Measurements from ENCODE around the gene C2orf80. TPM values are rescaled to one million over a fixed set of nuclear protein-coding genes. Genes with fewer than 3 reads are reported as not detected.

C2orf80 gene
- total RNA-seq, 3 donors from 2014 or later: not detected

DNA sequence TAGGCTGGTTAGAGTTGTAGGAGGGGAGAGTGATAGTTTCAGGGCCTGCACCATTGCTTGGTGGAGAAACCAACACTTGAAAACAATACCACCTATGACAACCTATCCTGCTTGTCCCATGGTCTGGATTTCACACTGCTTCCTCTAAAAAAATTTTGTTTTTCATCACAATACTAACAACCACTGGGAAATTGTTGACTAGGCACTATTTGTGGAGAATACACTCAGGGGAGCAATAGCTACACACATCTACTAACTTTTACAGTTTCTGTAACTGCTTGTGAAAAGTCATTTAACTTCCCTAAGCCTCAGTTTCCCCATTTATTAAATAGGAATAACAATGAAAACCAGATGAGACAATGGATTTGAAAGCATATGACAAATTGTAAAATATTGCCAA is 39.7 kb downstream of the C2orf80 start:
- no peak for DNase-seq (ENCODE audit: low spot score in 2 of 2)
- H3K9me3 ChIP-seq: peaks cover 0 to 6% of the 10 kb centered on the region in 2 donors
- no peaks in the 10 kb centered on the region for H3K27me3 ChIP-seq
- TF ChIP-seq POLR2A (IDR thresholded peaks at IDR 0.05) (no peak), POLR2AphosphoS5 (IDR thresholded peaks at IDR 0.05) (no peak), CTCF (IDR thresholded peaks at IDR 0.05) (no peak)
- no peaks in the 10 kb centered on the region for H3K4me1 ChIP-seq
- intact Hi-C loops (cut with DNase I; ENCODE audit: low total_unique reads): no loop called here
- no peak overlapping the region for H3K4me3 ChIP-seq
- H3K27ac ChIP-seq: no peak overlapping the region
- no peaks in the 10 kb centered on the region for H3K36me3 ChIP-seq

- TF ChIP-seq CTCF (IDR thresholded peaks at IDR 0.05) (no peak), POLR2AphosphoS5 (IDR thresholded peaks at IDR 0.05) (no peak), POLR2A (IDR thresholded peaks at IDR 0.05) (no peak)
- Histone ChIP-seq H3K27ac (no peak overlapping the region), H3K4me1 (no peaks in the 10 kb centered on the region), H3K4me3 (no peak overlapping the region), H3K9me3 (peaks cover 0 to 6% of the 10 kb centered on the region in 2 donors), H3K27me3 (no peaks in the 10 kb centered on the region), H3K36me3 (no peaks in the 10 kb centered on the region)
- intact Hi-C loops (cut with DNase I; ENCODE audit: low total_unique reads): no loop called here
- DNase-seq (ENCODE audit: low spot score in 2 of 2): no peak
Observed at GRCh38 chr2:208148803-208149202, 41.0 kb downstream of the C2orf80 start.

GRCh38 chr2:208147759-208148158 is 42.1 kb downstream of the C2orf80 start:
- peaks cover 0 to 6% of the 10 kb centered on the region in 2 donors for H3K9me3 ChIP-seq
- H3K4me1 ChIP-seq: no peaks in the 10 kb centered on the region
- no peak overlapping the region for H3K4me3 ChIP-seq
- no peak for DNase-seq (ENCODE audit: low spot score in 2 of 2)
- no peak overlapping the region for H3K27ac ChIP-seq
- intact Hi-C loops (cut with DNase I; ENCODE audit: low total_unique reads): no loop called here
- TF ChIP-seq POLR2A (IDR thresholded peaks at IDR 0.05) (no peak), POLR2AphosphoS5 (IDR thresholded peaks at IDR 0.05) (no peak), CTCF (IDR thresholded peaks at IDR 0.05) (no peak)
- H3K36me3 ChIP-seq: no peaks in the 10 kb centered on the region
- no peaks in the 10 kb centered on the region for H3K27me3 ChIP-seq

GRCh38 chr2:208147008-208147407 is 42.8 kb downstream of the C2orf80 start:
- no peaks in the 10 kb centered on the region for H3K27me3 ChIP-seq
- H3K9me3 ChIP-seq: peaks cover 0 to 6% of the 10 kb centered on the region in 2 donors
- TF ChIP-seq CTCF (IDR thresholded peaks at IDR 0.05) (no peak), POLR2A (IDR thresholded peaks at IDR 0.05) (no peak), POLR2AphosphoS5 (IDR thresholded peaks at IDR 0.05) (no peak)
- H3K4me1 ChIP-seq: no peaks in the 10 kb centered on the region
- no peak overlapping the region for H3K27ac ChIP-seq
- H3K4me3 ChIP-seq: no peak overlapping the region
- intact Hi-C loops (cut with DNase I; ENCODE audit: low total_unique reads): no loop called here
- no peak for DNase-seq (ENCODE audit: low spot score in 2 of 2)
- H3K36me3 ChIP-seq: no peaks in the 10 kb centered on the region

DNA sequence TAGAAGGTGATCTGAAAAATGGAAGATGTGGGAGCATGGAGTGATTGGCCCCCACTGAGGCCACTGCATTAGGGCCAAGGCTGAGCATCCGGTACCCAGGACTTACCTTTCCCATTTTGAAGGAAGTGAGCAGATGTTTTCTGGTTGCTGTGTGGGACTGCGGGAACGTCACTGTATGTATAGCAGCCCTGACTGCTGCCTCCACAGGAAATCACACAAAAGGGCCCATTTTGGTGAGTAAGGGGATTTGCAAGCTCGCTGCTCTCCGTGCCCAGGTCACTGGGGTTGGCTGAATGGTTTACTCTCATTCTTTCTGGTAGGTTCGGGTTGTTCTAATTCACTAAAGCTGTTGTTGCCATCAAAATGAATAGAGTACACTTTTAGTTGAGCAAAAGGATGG is 43.8 kb downstream of the C2orf80 start, which contains the start of gene CRYGB:
TSS of gene CRYGB (minus strand) at position 153 of the 400 bp plus-strand sequence. CDS start at position 115, 38 bp downstream.
- no peak for TF ChIP-seq CTCF (IDR thresholded peaks at IDR 0.05)
- no peak for TF ChIP-seq POLR2AphosphoS5 (IDR thresholded peaks at IDR 0.05)
- TF ChIP-seq POLR2A (IDR thresholded peaks at IDR 0.05): no peak
- no peak within 1 kb of the TSS for H3K4me3 ChIP-seq

More for the DNA sequence above, 43.8 kb downstream of the C2orf80 start, which contains the start of gene CRYGB:
- H3K36me3 ChIP-seq: no peaks in the 10 kb centered on the region
- no peaks in the 10 kb centered on the region for H3K27me3 ChIP-seq
- no peaks in the 10 kb centered on the region for H3K9me3 ChIP-seq
- intact Hi-C loops (cut with DNase I; ENCODE audit: low total_unique reads): no loop called here
- DNase-seq (ENCODE audit: low spot score in 2 of 2): no peak
- no peak within 1 kb of the TSS for H3K27ac ChIP-seq
- no peaks in the 10 kb centered on the region for H3K4me1 ChIP-seq

Measured in breast epithelium (tissue), 4 donors.